H1 (cell line): ENCODE measurements around the gene CFHR1. TPM values are rescaled to one million over a fixed set of nuclear protein-coding genes. Genes with fewer than 3 reads are reported as not detected.

Experiments
- CTCF ChIA-PET: fragments of 300-600 bp; sonication (Branson Sonifier 250); formaldehyde crosslinking; loops from one replicate; lab custom pipeline; 2021; ENCODE audit not compliant: partially characterized antibody; lab: Charles Lee
- POLR2A ChIA-PET: fragments of 300-600 bp; sonication (Branson Sonifier 250); formaldehyde crosslinking; loops from one replicate; lab custom pipeline; 2021; ENCODE audit warnings: inconsistent platforms; ENCODE audit not compliant: partially characterized antibody; lab: Charles Lee
- DNase-seq, 2 experiments: peaks; one replicate each; pipeline versions ENCODE4 v3.0.0 to v3.0.0-alpha.2; 2010 to 2022; ENCODE audit warnings: low spot score in 2 of 2, low read depth in 1 of 2, mixed read lengths in 1 of 2
- FAIRE-seq: peaks from 2 replicates; lab custom pipeline; 2011; peaks lifted over from hg19 to GRCh38; lab: Jason Lieb, UNC
- H2AFZ ChIP-seq: 2 replicates; pipeline ENCODE4 v1.8.1; 2012; ENCODE audit warnings: low read length, inconsistent platforms
- H2AK5ac ChIP-seq: 2 replicates; pipeline ENCODE4 v1.6.1; 2013; ENCODE audit warnings: low read depth, low read length
- H2BK120ac ChIP-seq: replicated peaks from 2 replicates; pipeline ENCODE3; 2013; ENCODE audit warnings: low read depth, low read length, inconsistent platforms
- H2BK12ac ChIP-seq: 2 replicates; pipeline ENCODE4 v1.6.1; 2013; ENCODE audit warnings: low read depth, low read length
- H2BK15ac ChIP-seq: 2 replicates; pipeline ENCODE4 v1.6.1; 2013; ENCODE audit warnings: low read length
- H2BK20ac ChIP-seq: 2 replicates; pipeline ENCODE4 v1.6.1; 2013; ENCODE audit warnings: low read length
- H2BK5ac ChIP-seq: 2 replicates; pipeline ENCODE4 v1.6.1; 2013; ENCODE audit warnings: low read depth, low read length
- H3K14ac ChIP-seq: 2 replicates; pipeline ENCODE4 v1.6.1; 2013; ENCODE audit warnings: inconsistent platforms; ENCODE audit not compliant: insufficient read length
- H3K18ac ChIP-seq: 2 replicates; pipeline ENCODE4 v1.6.1; 2013; ENCODE audit warnings: low read length; ENCODE audit errors: extremely low read depth
- H3K23ac ChIP-seq: 2 replicates; pipeline ENCODE4 v1.6.1; 2013; ENCODE audit warnings: inconsistent platforms; ENCODE audit not compliant: insufficient read length
- H3K23me2 ChIP-seq: 2 replicates; pipeline ENCODE4 v1.6.1; 2013; ENCODE audit warnings: low read depth, low read length
- H3K27ac ChIP-seq: 2 replicates; pipeline ENCODE4 v1.6.1; 2011; ENCODE audit warnings: low read depth, low read length, inconsistent platforms
- H3K27me3 ChIP-seq, 4 experiments: replicated peaks in 1 of 4; 1 replicate in 1 of 4; 2 replicates in 3 of 4; pipeline versions ENCODE4 v1.6.1 to v1.8.1; 2011 to 2013; ENCODE audit warnings: low read length in 3 of 4, mild to moderate bottlenecking in 3 of 4, inconsistent platforms in 2 of 4, mixed read lengths in 2 of 4, moderate library complexity in 1 of 4; ENCODE audit not compliant: control insufficient read depth in 3 of 4, insufficient read depth in 3 of 4; ENCODE audit errors: extremely low read depth in 1 of 4
- H3K36me3 ChIP-seq, 4 experiments: 2 replicates each; pipeline versions ENCODE4 v1.6.1 to v1.8.1; 2011 to 2013; ENCODE audit warnings: mild to moderate bottlenecking in 4 of 4, low read length in 3 of 4, moderate library complexity in 2 of 4, control low read depth in 1 of 4, inconsistent platforms in 1 of 4; ENCODE audit not compliant: insufficient read depth in 4 of 4, control insufficient read depth in 2 of 4
- H3K4ac ChIP-seq: replicated peaks from 2 replicates; pipeline ENCODE3; 2013; ENCODE audit warnings: low read length, low read depth, mixed read lengths, inconsistent platforms; ENCODE audit not compliant: insufficient read length
- H3K4me1 ChIP-seq, 4 experiments: replicated peaks in 1 of 4; 1 replicate in 1 of 4; 2 replicates in 3 of 4; pipeline versions ENCODE4 v1.6.1 to v1.8.1; 2011 to 2013; ENCODE audit warnings: low read length in 3 of 4, inconsistent platforms in 2 of 4, mixed read lengths in 1 of 4; ENCODE audit not compliant: insufficient read depth in 4 of 4, control insufficient read depth in 3 of 4
- H3K4me2 ChIP-seq, 2 experiments: 2 replicates each; pipeline versions ENCODE4 v1.6.1 to v1.8.1; 2011 to 2013; ENCODE audit warnings: low read depth in 2 of 2, low read length in 2 of 2, control low read depth in 1 of 2, inconsistent platforms in 1 of 2, mild to moderate bottlenecking in 1 of 2; ENCODE audit not compliant: insufficient read depth in 1 of 2
- H3K4me3 ChIP-seq, 4 experiments: fragments of 200-600, 300-600 bp in 1 of 4; sonication (generic), shearing (Covaris generic), sonication (Bioruptor Twin) in 1 of 4; 2 replicates each; pipeline versions ENCODE4 v1.5.1 to v1.8.1; 2011 to 2016; ENCODE audit warnings: low read length in 4 of 4, low read depth in 3 of 4, control low read depth in 2 of 4, inconsistent platforms in 2 of 4, mild to moderate bottlenecking in 2 of 4, mixed read lengths in 1 of 4, moderate library complexity in 1 of 4; ENCODE audit not compliant: insufficient read depth in 2 of 4; ENCODE audit errors: extremely low read depth in 1 of 4
- H3K56ac ChIP-seq: replicated peaks from 2 replicates; pipeline ENCODE3; 2013; ENCODE audit warnings: low read depth, mild to moderate bottlenecking, mixed read lengths, low read length, inconsistent platforms; ENCODE audit not compliant: insufficient read length
- H3K79me1 ChIP-seq: 2 replicates; pipeline ENCODE4 v1.6.1; 2013; ENCODE audit warnings: low read depth, low read length, control low read depth
- H3K79me2 ChIP-seq, 2 experiments: 2 replicates each; pipeline versions ENCODE4 v1.6.1 to v1.8.1; 2012 to 2013; ENCODE audit warnings: low read length in 2 of 2, mild to moderate bottlenecking in 2 of 2, inconsistent platforms in 1 of 2; ENCODE audit not compliant: insufficient read depth in 2 of 2, control insufficient read depth in 1 of 2
- H3K9ac ChIP-seq, 4 experiments: replicated peaks in 1 of 4; 1 replicate in 1 of 4; 2 replicates in 3 of 4; pipeline versions ENCODE4 v1.6.1 to v1.8.1; 2011 to 2013; ENCODE audit warnings: low read depth in 3 of 4, low read length in 3 of 4, control low read depth in 2 of 4, mild to moderate bottlenecking in 2 of 4, moderate library complexity in 2 of 4, inconsistent platforms in 1 of 4; ENCODE audit errors: extremely low read depth in 1 of 4
- H3K9me3 ChIP-seq, 2 experiments: 2 replicates each; pipeline versions ENCODE4 v1.6.1 to v1.8.1; 2012 to 2013; ENCODE audit warnings: mild to moderate bottlenecking in 2 of 2, moderate library complexity in 2 of 2, control low read depth in 1 of 2, inconsistent platforms in 1 of 2, low read depth in 1 of 2, low read length in 1 of 2, mixed read lengths in 1 of 2; ENCODE audit not compliant: insufficient read depth in 2 of 2
- H4K20me1 ChIP-seq, 2 experiments: replicated peaks in 1 of 2; 2 replicates each; pipeline versions ENCODE3 to v1.8.1; 2011 to 2013; ENCODE audit warnings: inconsistent platforms in 2 of 2, low read length in 2 of 2, mild to moderate bottlenecking in 1 of 2; ENCODE audit not compliant: insufficient read depth in 2 of 2, control insufficient read depth in 1 of 2
- H4K5ac ChIP-seq: 2 replicates; pipeline ENCODE4 v1.6.1; 2013; ENCODE audit warnings: low read length, low read depth, mixed read lengths, inconsistent platforms; ENCODE audit not compliant: insufficient read length
- H4K8ac ChIP-seq: 2 replicates; pipeline ENCODE4 v1.8.0; 2013; ENCODE audit warnings: mild to moderate bottlenecking, moderate library complexity, low read length, inconsistent platforms; ENCODE audit not compliant: insufficient read depth; ENCODE audit errors: extremely low read depth
- H4K91ac ChIP-seq: replicated peaks from 2 replicates; pipeline ENCODE3; 2013; ENCODE audit warnings: low read length, mixed read lengths, inconsistent platforms; ENCODE audit not compliant: insufficient read length
- ASH2L ChIP-seq: fragments of 200-600, 300-600 bp; sonication (generic); IDR thresholded peaks from one replicate; pipeline ENCODE4 v1.7.1; 2017; ENCODE audit warnings: low read length
- BACH1 ChIP-seq: IDR thresholded peaks from 2 replicates; pipeline ENCODE4 v1.6.1; 2012; ENCODE audit warnings: low read length, improper control_type of control experiment
- CBX5 ChIP-seq: fragments of 300-800, 300-1000 bp; sonication (generic); IDR thresholded peaks from 2 replicates; pipeline ENCODE4 v1.7.1; 2016; ENCODE audit warnings: antibody characterized with exemption, low read length, low read depth
- GABPA ChIP-seq: IDR thresholded peaks from 2 replicates; pipeline ENCODE4 v1.6.1; 2011; ENCODE audit warnings: mild to moderate bottlenecking, low read length, moderate library complexity, borderline replicate concordance; ENCODE audit not compliant: insufficient read depth
- HDAC6 ChIP-seq: IDR thresholded peaks from one replicate; pipeline ENCODE4 v1.7.1; 2012; ENCODE audit warnings: low read depth, mild to moderate bottlenecking, inconsistent platforms, low read length, moderate library complexity
- KDM4A ChIP-seq: IDR thresholded peaks from one replicate; pipeline ENCODE4 v1.7.1; 2012; ENCODE audit warnings: low read depth, mild to moderate bottlenecking, moderate library complexity, low read length, inconsistent platforms; ENCODE audit not compliant: severe bottlenecking
- KDM5A ChIP-seq: fragments of 200-600 bp; IDR thresholded peaks from 2 replicates; pipeline ENCODE4 v1.7.1; 2012; ENCODE audit warnings: mild to moderate bottlenecking, low read length, inconsistent platforms, mixed read lengths
- NANOG ChIP-seq: IDR thresholded peaks from 2 replicates; pipeline ENCODE4 v1.6.1; 2011; ENCODE audit warnings: low read length, low read depth, mild to moderate bottlenecking, inconsistent platforms; ENCODE audit not compliant: insufficient read depth, poor library complexity, severe bottlenecking
- RBBP5 ChIP-seq: IDR thresholded peaks from 2 replicates; pipeline ENCODE4 v1.7.1; 2012; ENCODE audit warnings: low read depth, mild to moderate bottlenecking, inconsistent platforms, low read length, moderate library complexity, borderline replicate concordance
- RXRA ChIP-seq: IDR thresholded peaks from 2 replicates; pipeline ENCODE4 v1.6.1; 2011; ENCODE audit warnings: low read depth, mild to moderate bottlenecking, low read length, moderate library complexity; ENCODE audit not compliant: insufficient read depth
- SIN3A ChIP-seq, 2 experiments: IDR thresholded peaks in 1 of 2; conservative IDR thresholded peaks in 1 of 2; 2 replicates each; pipeline ENCODE4 v1.6.1; 2011 to 2012; ENCODE audit warnings: low read length in 2 of 2, improper control_type of control experiment in 1 of 2, low read depth in 1 of 2, mild to moderate bottlenecking in 1 of 2
- SIX5 ChIP-seq: IDR thresholded peaks from 2 replicates; pipeline ENCODE4 v1.6.1; 2011; ENCODE audit warnings: mild to moderate bottlenecking, low read depth, low read length
- SP1 ChIP-seq: IDR thresholded peaks from 2 replicates; pipeline ENCODE4 v1.6.1; 2011; ENCODE audit warnings: low read depth, low read length
- WGBS, 2 experiments: shearing (Covaris generic) in 1 of 2; methylation state at CpG; one replicate each; pipeline versions ENCODE4 v1.1.6 to v1.1.7; 2013 to 2015; ENCODE audit warnings: low lambda C conversion rate in 2 of 2, mixed read lengths in 2 of 2, inconsistent platforms in 1 of 2, low coverage in 1 of 2, missing lambda C conversion rate in 1 of 2; ENCODE audit not compliant: insufficient replicate concordance in 2 of 2, insufficient coverage in 1 of 2, insufficient read length in 1 of 2; ENCODE audit errors: extremely low coverage in 1 of 2, missing lambda C conversion rate in 1 of 2; 5-methylcytosine and 5-hydroxymethylcytosine counted together
- polyA plus RNA-seq, 7 experiments: library from polyadenylated mRNA; depleted of rRNA in 3 of 7; stranded (reverse) in 5 of 7; unstranded in 2 of 7; fragments of >200 nt in 5 of 7; fragments of 200-250 nt in 2 of 7; gene quantifications; 1 replicate in 5 of 7; 2 replicates in 1 of 7; 4 replicates in 1 of 7; pipeline versions ENCODE4 v1.2.1 to v1.2.3, GENCODE V29; 2011 to 2013; ENCODE audit warnings: missing spikeins in 2 of 7, mixed read lengths in 2 of 7
- total RNA-seq: library from RNA; stranded (reverse); fragmentation: NEBNext Ultra II Directional; extraction: Animal tissue kit (Norgen Biotek cat#: 25700); gene quantifications from 2 replicates; pipeline ENCODE4 v1.2.1, GENCODE V29; 2021
- TF ChIP-seq, protein P1 (sequence below): IDR thresholded peaks from 2 replicates; pipeline ENCODE4 v1.6.1; 2011; ENCODE audit warnings: low read length, improper control_type of control experiment

Gene CFHR1
- total and polyA plus RNA-seq, 2 of the 8 experiments (the other 6 are each of a cell fraction or from before 2014, with no cell fraction given): not detected

DNA sequence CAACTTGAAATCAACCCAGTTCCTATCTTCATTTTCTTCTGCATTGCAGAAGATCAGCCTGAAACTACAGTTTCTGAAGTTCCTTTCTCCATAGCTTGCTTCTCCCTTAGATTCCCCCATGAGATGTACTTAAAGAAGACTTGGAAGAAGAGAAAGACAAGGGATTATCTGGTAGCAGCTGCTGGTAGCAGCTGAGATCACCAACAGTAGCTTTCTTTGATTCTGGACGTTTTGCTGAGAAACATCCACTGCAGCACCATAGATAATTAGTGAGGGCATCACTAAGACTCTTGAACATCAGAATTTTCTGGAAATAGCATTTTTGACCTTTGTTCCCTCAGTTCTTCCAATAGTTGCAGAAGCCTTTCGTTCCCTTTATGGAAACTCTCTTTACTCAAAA, 45.4 kb upstream of the CFHR1 start:
- no peak overlapping the region for H4K8ac ChIP-seq
- CTCF ChIA-PET: no interaction called here
- H2BK12ac ChIP-seq: no peak overlapping the region
- H2BK120ac ChIP-seq: no peak overlapping the region
- no peak overlapping the region for H2AFZ ChIP-seq
- no peak overlapping the region for H3K4me3 ChIP-seq
- no peaks in the 10 kb centered on the region for H3K23me2 ChIP-seq
- DNase-seq (no peak), FAIRE-seq (no peak)
- 86% methylated on average over 2 of the region's 2 CpGs; no CpG with 5 or more reads in 1 of the 2 experiments for WGBS, 2 experiments
- H4K5ac ChIP-seq: no peak overlapping the region
- no peak overlapping the region for H3K14ac ChIP-seq
- H2BK5ac ChIP-seq: no peak overlapping the region
- no peaks in the 10 kb centered on the region for H3K27me3 ChIP-seq
- no peak overlapping the region for H3K56ac ChIP-seq
- H3K9me3 ChIP-seq: no peaks in the 10 kb centered on the region
- no peak overlapping the region for H2BK20ac ChIP-seq
- H3K18ac ChIP-seq: no peak overlapping the region
- H3K9ac ChIP-seq: no peak overlapping the region
- no peaks in the 10 kb centered on the region for H3K79me2 ChIP-seq
- no peak overlapping the region for H3K27ac ChIP-seq
- no peaks in the 10 kb centered on the region for H3K36me3 ChIP-seq
- H3K79me1 ChIP-seq: no peaks in the 10 kb centered on the region
- no peak overlapping the region for H3K4ac ChIP-seq
- no peaks in the 10 kb centered on the region for H3K4me1 ChIP-seq
- no peak overlapping the region for H2BK15ac ChIP-seq
- H4K20me1 ChIP-seq: no peaks in the 10 kb centered on the region
- H4K91ac ChIP-seq: no peak overlapping the region
- no peak overlapping the region for H3K4me2 ChIP-seq
- H3K23ac ChIP-seq: no peak overlapping the region
- no peak overlapping the region for H2AK5ac ChIP-seq
- POLR2A ChIA-PET: no interaction called here
- TF ChIP-seq ASH2L: no peak
- TF ChIP-seq HDAC6: no peak
- TF ChIP-seq KDM5A: no peak
- no peak for TF ChIP-seq GABPA
- no peak for TF ChIP-seq BACH1
- TF ChIP-seq SIX5: no peak
- no peak for TF ChIP-seq RXRA
- TF ChIP-seq KDM4A: no peak
- no peak for TF ChIP-seq NANOG
- TF ChIP-seq, protein P1, sequence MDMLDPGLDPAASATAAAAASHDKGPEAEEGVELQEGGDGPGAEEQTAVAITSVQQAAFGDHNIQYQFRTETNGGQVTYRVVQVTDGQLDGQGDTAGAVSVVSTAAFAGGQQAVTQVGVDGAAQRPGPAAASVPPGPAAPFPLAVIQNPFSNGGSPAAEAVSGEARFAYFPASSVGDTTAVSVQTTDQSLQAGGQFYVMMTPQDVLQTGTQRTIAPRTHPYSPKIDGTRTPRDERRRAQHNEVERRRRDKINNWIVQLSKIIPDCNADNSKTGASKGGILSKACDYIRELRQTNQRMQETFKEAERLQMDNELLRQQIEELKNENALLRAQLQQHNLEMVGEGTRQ: no peak
- no peak for TF ChIP-seq SP1
- TF ChIP-seq RBBP5: no peak
- no peak for TF ChIP-seq CBX5
- TF ChIP-seq SIN3A (conservative IDR thresholded peaks at IDR 0.05 in 1 of 2, IDR thresholded peaks at IDR 0.05 in 1 of 2; ENCODE audit: low read depth in 1 of 2, low read length in 2 of 2): no peak
